C4-2B (cell line): ENCODE results near the gene NPR2.
A peak's percentile ranks its signal among the peaks of the same experiment; 100 is the strongest.

Experiments
- H3K27ac ChIP-seq: fragments of 450-650 bp; 2 replicates; pipeline ENCODE4 v1.5.1; 2017
- ZFX ChIP-seq: fragments of 450-650 bp; IDR thresholded peaks from 2 replicates; pipeline ENCODE4 v1.6.1; 2017
- TF ChIP-seq, protein P1 (sequence below): fragments of 450-650 bp; conservative IDR thresholded peaks from 2 replicates; pipeline ENCODE4 v1.5.1; 2017; ENCODE audit warnings: mild to moderate bottlenecking

Gene NPR2

DNA sequence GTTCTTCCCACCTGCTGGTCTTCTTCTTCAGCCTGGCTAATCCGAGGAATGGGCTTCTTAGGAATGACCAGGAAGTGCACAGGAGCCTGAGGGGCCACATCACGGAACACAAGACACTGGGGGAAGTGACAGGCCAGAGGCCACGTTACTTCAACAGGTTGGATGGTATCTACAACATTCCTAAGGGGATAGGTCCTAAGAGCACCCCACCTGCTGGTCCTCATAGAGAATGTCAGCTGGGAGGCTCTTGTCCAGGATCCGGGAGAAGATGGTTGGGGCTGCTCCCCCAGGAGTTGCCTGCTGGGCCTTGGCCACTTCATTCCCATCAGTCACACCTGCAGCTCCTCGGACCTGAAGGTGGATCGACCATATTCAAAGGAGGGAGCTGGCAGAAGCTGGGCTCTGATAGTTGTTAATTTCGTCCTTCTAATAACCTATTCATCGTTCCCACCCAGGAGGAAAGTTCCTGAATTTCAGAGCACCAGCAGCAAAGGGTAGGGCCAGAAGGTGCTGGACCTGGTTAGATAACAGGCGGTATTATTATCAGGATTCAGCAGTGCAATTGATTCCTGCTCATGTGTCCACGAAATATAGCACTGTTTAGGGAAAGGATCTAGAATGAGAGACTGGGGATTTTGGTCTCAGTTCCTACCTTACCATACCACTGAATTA lies 22.2 kb downstream of the NPR2 start:
- H3K27ac ChIP-seq: peak overlapping the region; percentile 99
- TF ChIP-seq, protein P1, sequence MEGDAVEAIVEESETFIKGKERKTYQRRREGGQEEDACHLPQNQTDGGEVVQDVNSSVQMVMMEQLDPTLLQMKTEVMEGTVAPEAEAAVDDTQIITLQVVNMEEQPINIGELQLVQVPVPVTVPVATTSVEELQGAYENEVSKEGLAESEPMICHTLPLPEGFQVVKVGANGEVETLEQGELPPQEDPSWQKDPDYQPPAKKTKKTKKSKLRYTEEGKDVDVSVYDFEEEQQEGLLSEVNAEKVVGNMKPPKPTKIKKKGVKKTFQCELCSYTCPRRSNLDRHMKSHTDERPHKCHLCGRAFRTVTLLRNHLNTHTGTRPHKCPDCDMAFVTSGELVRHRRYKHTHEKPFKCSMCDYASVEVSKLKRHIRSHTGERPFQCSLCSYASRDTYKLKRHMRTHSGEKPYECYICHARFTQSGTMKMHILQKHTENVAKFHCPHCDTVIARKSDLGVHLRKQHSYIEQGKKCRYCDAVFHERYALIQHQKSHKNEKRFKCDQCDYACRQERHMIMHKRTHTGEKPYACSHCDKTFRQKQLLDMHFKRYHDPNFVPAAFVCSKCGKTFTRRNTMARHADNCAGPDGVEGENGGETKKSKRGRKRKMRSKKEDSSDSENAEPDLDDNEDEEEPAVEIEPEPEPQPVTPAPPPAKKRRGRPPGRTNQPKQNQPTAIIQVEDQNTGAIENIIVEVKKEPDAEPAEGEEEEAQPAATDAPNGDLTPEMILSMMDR: peak; percentile 28; the same call in 1 of the 2 replicates
- TF ChIP-seq ZFX: no peak

DNA sequence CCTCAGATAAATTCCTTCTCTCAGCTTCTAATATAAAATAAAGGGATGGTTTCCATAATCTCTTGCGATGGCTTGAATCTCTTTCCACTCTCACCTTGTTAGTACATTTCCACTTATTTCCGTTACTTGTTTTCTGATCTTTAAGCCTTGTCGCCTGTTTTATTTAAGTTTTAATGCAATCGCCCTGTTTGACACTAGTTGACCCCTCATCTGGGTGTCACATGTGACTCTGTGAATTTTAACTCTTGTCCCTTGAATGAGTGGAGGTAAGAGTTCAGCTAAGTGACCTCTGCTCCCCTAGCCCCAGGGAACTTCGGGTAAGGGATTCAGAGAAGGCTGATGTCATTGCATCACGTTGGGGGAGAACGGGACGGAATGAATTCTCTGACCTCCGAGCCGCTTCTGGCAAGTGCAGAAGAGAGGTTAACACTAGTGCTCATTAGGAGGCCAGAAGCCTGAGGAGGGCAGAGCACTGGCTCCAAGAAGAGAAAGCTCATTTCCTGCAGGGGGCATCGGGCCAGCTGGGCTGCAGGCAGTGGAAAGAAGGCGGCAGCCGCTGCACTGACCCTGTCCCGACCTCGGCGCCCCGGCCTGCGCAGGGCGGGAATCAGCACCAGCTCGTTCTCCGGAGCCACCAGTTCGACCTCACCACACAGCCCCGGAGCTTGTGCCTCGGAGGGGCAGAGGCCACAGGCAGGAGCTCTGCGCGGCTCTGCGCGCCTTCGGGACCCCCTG lies 22.9 kb downstream of the NPR2 start:
- peak; percentile 69 for TF ChIP-seq ZFX
- TF ChIP-seq, protein P1: peak; percentile 15; the same call in 1 of the 2 replicates
- H3K27ac ChIP-seq: peak overlapping the region; percentile 99

DNA sequence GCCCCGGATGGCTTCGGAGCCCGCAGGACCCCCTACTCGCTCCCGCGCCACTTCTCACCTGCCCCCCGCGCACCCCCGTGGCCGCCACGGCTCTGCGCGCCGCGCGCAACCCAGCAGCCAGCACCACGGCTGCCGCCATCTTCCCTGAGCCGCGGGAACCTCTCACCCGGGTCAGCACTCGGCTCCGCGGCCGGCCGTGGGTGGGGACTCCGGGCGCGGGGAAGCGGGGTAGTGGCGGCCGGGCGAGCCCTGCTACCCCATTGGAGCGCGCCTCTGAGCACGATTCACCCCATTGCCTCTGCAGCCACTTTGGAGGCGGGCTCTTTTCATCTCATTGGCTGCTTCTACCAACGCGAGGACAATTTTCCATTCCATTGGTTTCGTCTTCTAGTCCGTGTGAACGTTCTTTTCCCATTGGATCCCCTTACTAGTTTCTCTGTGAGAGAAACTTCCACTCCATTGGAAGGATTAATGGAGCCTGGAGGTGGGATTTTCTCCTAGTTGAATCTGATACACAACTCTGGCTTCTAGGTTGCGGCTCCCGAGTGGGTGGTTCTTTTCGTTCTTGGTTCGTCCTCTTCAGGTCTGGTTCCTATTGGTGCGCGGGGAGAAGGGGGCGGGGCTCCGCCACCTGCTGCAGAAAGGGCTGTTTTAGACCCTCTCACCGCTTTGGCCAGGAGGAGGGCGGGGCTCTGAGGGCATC lies 23.6 kb downstream of the NPR2 start, which contains the start of gene HINT2:
HINT2 (minus strand) TSS at position 202 of the 703 bp plus-strand sequence; CDS start at position 139, 63 bp downstream.
- TF ChIP-seq, protein P1: no peak
- peak; percentile 32; the same call in 1 of the 2 replicates for TF ChIP-seq ZFX
- H3K27ac ChIP-seq: peak within 1 kb of the TSS; percentile 99

DNA sequence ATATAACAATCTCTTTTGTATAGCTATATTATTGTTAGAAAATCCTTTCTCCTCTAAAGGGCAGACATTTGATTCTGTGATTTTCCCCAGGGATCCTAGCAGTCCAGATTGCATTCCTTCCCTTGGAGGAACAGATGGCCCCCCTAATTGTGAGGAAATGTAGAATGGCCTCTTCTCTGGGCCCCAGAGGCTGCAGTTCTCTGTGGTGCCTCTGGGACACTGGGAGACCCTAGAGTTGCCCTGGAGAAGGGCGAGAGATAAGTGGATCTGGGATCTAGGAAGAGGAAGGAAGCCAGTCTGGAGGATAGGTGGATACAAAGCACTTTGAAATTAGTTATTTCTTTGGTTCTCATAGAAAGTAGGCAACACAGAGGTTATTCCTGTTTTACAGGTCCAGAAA lies 25.3 kb downstream of the NPR2 start:
- H3K27ac ChIP-seq: no peak overlapping the region
- TF ChIP-seq, protein P1: no peak; the same call in 1 of the 2 replicates
- TF ChIP-seq ZFX: no peak

DNA sequence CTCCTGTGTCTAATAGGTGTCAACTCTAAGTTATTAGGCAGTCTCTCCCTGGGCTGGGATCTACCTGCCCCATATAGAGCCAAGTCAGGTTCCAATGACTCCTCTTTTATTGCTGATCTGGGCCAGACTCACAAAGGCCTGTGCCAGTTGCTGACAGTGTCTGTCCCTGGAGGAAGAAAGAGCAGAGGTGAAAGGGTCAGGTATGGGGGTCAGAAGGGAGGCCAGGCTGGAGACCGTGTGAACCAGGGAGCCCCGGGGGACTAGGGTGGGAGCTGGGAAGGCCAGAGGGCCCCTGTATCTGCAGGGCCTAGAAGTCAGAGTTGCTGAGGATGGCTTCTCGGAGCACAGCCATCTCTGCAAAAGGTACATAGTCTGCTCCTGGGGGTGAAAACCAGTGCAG lies 26.9 kb downstream of the NPR2 start:
- TF ChIP-seq ZFX: no peak
- TF ChIP-seq, protein P1: no peak
- no peak overlapping the region for H3K27ac ChIP-seq

DNA sequence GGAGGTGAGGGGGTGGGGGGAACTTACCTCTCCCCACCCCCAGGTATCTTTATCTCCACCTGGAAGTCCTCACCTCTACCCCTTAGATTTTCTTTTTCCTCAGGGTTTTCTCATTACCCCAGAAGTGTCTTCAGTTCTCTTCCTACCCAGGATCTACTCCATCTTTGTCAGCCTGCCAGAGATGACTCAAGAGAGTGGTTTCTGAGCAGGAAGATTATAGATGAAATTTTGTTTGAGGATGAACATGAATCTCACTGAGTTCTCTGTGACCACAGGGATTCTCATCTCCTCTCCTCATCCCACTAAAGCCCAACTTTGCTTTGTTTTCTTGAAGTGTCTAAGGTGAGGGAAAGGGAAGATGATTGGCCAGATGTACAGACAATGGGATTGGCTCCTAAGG lies 28.7 kb downstream of the NPR2 start:
- TF ChIP-seq, protein P1: no peak
- no peak for TF ChIP-seq ZFX
- H3K27ac ChIP-seq: no peak overlapping the region

DNA sequence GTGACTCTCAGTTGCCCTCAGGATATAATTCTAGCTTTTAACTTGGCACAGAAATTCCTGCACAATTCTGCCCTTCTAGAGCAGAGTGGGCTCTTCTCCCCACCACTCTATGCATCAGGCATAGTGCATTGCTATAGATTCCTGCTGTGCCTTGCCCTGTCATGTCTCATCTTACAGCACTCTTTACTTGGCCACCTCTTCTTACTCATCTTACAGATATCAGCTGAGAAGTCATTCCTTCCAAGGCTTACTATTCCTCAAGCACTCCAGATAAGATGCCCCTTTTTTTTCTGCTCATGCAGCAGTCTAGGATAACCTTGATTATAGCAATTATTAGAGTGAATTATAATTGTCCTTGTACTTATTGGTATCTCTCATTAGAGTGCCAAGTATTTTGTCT lies 31.5 kb downstream of the NPR2 start:
- TF ChIP-seq ZFX: no peak
- TF ChIP-seq, protein P1: no peak
- no peak overlapping the region for H3K27ac ChIP-seq
